ENCODE results near the gene TCOF1.
A peak's percentile ranks its signal among the peaks of the same experiment; 100 is the strongest.

TCOF1 gene

DNA sequence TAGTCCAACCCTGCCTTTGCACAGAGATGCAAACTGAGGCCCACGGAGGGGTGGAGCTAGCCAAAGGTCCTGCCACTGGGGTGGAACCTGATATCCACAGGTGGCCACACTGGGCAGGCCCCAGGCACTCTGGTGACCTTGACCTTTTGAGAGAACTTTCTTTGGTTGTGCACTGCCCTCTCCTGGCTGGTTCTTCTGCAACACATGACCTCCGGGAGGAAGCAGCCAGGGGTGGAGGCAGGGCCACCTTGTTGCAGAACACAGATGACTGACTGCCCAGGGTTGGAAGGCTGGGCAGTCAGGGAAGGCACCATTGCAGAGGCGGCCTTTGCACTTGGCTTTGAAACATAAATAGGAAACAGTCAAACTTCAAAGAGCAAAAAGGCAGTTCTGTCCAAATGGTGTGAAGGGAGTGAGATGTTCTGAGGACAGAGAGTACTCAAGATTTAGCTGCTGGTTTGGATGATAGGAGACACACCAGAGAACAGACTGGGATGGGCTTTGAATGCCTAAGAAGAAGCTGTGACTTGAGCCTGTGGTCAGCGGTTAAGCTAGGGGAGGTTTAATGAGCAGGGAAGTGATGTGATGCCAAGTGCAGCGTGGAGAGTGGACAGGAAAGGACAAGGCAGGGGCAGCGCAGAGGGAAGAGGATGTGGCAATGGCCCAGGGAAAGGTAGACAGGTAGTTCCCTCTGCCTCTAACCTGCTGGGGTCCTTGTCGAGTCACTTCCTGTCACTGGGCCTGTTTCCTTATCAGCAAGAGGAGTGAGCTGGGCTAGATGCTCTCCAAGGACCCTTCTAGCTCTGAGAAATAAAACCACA is 6.8 kb upstream of the TCOF1 start:
- peak; percentile 81 for DNase-seq

DNA sequence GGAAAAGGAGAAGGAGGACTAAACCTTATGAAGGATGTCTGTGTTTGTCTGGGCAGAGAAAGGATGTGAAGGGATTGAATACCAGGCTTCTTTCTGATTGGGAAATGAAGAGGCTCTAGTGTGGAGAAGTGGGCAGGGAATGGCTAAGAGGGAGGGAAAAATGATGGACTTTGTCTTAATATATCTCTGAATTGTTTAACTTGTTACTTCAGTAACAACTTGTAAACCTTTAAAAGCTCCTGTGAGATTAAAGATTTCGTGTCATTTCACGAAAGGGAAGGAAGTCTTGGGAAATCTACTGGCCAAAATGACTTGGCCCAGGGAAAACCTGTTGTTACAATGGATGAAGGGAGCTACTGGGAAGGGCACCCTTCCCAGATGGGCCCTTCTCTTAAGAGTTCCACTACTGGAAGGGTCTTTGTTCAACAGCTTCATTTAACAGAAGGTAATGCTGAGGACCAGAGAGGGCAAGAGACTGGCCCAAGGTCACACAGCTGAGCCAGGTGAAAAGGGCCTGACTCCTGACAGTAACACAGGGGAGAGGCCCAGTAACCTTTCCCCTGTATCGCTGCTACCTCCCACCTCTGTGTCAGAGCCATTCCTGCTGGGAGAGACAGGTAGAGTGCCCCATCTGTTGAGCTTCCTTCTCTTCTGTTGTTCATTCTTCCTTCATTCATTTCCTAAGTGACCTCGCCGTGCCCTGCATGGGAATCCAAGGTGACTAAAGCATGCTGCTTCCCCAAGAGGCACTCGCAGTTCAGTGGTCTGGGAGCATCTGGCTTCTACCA is 5.1 kb upstream of the TCOF1 start:
- DNase-seq, result no peak

DNA sequence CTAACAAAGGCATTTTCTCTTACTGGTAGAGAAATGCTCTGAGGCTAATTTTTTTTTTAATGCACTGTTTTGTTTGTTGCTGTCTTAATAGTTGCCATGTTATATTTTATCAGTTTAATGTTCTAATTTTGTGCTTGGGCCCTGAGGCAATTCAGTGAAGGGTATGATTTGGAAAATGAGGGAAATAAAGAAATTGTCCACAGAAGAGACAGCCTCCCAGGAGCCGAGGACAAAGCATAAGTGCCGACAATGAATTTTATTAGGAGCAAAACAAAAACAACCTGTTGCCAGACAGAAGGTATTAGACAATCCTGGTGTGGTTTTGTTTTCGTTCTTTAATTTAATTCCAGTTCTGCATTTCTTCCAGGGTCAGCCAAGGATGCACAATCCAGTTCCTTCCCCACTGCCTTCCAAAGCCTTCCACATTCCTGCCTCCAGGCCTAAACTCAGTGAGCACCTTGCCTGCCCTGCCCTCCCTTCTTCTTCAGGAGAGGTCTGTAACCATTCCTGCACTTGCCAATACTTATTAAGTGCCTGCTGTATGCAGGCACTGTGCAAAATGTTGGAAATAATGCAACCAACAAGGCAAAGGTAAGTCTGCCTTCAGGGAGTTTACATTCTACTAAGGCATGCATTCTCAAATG is 4.3 kb upstream of the TCOF1 start:
- DNase-seq, result no peak

DNA sequence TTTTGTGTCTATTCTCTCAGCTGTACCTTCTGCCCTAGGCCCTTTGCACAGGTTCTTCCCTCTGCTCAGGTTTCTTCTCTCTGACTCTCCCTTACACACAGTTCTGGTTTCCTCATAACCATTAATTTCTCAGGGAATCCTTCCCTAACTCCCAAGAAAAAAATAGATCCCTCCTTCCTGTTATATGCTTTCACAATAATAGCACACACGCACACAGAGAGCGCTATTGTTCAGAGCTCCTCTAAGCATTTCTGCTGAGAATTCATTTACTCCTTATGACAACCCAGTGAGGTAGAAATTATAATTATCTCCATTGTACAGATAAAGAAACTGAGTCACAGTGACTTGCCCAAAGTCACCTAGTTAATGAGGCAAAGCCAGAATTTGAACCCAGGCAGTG is 1.7 kb upstream of the TCOF1 start:
- no peak for DNase-seq

DNA sequence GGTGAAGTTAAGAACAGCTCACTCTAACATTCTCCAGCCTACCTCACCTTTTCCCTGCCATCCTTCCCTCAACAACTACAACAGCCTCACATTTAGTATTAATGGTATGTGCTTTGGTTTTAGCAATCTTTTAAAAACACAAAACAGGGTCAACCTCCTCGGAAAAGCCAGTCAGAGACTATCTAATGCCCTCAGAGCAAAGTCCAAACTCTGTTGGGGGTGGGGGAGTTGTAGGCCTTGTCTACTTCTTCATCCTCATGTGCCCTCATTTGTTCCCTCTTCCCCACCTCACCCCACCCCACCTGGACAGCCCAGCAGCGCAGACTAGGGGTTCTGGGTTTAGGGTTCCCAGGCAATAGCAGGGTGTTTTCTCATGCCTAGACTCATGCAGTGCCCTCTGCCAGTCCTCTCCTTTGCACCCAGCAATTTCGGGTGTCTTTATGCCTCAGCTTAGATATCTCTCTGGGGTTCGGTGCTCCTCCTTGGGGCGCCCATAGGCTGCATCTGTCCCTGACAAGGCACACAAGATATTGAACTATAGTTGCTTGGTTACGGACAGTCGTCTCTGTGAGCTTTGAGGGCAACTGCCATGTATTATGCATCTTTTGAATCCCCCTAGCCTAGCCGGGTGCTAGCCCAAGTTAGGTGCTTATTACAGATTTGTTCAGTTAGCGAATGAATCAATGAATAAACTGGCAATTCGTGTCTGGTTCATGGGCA is 762 bp upstream of the TCOF1 start:
- no peak for DNase-seq

DNA sequence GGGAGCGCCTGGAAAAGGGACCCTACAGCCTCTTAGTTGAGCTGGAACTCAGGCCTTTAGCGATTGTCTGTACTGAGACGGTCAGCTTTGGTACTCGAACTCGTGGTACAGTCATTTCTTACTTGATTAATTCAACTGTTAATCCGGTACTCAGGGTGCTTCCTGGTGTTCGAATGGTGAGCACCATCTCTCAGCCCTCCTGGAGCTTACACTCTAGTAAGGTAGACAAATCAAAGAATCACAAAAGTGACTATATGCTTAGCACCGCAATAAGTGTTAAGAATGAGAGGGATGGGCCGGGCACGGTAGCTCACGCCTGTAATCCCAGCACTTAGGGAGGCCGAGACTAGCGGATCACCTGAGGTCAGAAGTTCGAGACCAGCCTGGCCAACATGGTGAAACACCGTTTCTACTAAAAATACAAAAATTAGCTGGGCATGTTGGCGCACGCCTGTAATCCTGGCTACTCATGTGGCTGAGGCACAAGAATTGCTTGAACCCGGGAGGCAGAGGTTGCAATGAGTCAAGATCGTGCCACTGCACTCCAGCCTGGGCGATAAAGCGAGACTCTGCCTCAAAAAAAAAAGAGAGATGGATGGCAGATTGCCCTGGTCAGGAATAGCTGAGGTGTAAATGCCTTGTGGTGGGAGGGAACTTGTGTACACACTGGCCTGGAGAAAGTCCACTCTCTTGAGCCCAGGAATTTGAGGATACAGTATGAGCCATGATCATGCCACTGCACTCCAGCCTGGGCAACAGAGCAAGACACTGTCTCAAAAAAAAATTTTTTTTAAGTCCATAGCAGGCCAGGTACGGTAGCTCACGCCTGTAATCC is 981 bp downstream of the TCOF1 start:
- no peak for DNase-seq

DNA sequence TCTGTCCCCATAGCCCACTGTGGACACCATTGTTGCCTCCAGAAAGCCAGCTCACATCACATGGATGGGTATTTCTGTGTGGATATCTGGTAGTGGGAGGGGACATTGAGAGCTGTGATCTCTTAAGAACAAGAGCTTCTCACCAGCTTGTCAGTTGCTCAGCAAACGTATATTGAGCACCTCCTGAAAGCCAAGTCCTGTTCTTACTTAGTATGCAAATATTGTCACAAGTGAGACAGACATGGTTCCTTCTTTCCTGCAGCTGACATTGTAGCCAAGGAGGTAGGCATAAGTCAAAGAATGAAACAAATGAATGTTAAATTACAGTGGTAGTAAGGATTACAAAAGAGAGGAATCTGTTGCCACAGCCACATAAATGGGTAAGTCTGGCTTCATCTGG is 3.8 kb downstream of the TCOF1 start:
- no peak for DNase-seq

DNA sequence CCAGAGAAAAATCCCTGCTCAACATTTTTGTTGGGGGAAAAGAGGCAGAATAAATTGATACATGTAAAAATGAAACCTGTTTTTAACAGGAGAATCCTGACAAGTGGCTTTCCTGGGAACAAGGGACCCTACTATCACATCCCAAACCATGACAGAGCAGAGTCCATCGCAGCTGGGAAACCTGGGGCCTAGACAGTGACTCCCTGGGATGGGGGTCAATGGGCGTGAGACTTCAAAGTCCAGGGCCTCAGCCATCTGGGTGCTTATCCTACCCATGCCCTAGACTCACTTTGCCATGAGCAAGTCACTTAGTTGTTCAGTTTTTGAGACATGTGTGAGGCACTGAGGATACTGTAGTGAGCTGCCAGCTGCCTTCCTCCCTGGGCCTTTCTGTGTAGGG is 5.7 kb downstream of the TCOF1 start:
- no peak for DNase-seq

DNA sequence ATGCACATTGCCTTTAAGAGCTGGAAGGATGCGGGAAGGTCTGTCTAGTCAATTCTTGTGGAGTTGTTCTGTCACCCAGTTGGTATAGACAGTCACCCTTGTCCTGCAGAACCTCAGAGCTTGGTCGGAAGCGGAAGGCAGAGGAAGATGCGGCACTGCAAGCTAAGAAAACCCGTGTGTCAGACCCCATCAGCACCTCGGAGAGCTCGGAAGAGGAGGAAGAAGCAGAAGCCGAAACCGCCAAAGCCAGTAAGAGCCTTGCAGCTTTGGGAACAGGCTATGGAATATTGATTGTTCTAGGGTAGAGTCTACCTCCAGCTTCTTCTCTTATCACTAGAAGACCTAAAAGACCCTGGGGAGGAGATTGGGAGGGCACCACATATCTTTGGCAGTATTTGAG is 6.5 kb downstream of the TCOF1 start:
- DNase-seq, result no peak

DNA sequence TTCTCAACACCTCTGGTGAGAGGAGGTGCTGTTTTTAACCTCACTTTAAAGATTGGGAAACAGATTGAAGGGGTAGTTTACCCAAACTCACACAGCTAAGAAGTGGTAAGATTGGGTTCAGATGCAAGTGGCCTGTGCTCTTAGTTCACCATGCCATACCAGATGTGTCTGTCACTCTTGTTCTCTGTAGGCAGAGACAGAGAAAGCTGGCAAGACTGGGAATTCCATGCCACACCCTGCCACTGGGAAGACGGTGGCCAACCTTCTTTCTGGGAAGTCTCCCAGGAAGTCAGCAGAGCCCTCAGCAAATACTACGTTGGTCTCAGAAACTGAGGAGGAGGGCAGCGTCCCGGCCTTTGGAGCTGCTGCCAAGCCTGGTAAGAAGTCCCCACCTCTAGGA is 11.0 kb downstream of the TCOF1 start:
- DNase-seq, result no peak

DNA sequence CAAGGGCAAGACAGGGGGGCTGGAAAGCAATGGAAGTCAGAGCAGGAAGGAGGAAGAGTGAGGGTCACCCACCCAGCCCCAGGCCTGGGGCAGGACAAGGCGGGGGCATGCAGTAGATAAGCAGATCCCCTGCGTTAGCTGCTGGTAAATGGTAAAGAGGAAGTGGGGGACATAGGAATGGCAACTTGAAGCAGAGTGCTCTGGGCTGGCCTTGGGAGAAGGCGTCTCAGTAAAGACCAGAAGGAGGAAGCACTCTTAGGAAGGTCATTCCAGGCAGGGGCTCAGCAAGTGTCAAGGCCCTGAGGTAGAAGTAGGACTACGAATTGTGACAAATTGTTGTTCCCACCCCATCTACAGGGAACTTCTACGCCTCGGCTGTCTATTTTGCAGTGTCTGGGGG is 15.1 kb downstream of the TCOF1 start:
- no peak for DNase-seq

DNA sequence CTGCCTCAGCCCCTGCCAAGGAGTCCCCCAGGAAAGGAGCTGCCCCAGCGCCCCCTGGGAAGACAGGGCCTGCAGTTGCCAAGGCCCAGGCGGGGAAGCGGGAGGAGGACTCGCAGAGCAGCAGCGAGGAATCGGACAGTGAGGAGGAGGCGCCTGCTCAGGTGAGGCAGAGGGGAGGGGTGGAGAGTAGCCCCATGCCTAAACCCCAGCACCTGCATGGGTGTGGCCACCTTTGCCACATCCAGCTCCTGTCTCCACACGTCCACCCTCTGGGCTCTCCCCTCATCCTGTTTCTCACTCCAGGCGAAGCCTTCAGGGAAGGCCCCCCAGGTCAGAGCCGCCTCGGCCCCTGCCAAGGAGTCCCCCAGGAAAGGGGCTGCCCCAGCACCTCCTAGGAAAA is 17.2 kb downstream of the TCOF1 start:
- DNase-seq, result no peak

DNA sequence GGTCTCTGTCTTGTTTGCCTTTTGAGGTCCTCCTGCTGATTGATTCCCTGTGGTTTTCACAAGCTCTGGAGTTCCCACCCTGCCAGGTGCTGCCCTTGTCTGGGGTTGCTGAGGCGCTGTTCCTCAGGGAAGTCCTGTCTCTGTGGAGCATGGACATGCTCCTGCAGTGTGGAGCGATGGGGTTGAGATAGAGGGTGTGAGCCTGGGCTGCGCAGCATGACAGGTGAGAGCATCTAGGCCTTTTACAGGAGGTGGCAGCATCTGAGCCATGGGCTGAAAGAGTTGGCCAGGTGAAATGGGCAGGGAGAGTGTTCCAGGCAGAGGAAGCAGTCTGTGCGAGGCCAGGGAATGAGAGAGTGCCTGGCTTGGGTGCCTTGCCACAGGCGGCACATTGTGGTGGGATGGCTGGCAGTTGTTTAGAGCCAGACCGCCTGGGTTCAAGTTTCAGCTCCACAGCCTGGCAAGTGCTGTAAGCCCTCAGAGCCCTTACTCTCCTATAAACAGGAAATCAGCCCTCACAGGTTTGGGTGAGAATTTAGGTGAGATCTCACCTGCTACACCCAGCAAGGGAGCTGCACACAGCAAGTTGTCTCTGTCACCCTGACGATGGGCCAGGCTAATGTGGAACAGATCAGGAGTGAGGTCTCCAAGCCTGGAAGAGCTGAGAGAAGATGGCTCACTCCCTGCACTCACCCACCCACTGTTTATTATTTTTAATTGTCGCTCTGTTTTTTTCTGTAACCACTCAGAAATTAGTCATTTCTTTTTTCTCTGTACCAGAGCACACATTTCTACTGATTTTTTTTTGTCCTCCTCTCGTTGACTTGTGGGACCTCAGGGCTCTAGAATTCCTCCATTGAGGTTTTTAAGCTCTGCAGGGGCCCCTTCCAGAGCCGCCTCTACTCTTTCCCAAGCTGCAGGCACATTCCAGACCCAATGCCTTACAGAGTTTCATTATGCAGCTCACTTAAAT is 19.6 kb downstream of the TCOF1 start:
- no peak for DNase-seq

DNA sequence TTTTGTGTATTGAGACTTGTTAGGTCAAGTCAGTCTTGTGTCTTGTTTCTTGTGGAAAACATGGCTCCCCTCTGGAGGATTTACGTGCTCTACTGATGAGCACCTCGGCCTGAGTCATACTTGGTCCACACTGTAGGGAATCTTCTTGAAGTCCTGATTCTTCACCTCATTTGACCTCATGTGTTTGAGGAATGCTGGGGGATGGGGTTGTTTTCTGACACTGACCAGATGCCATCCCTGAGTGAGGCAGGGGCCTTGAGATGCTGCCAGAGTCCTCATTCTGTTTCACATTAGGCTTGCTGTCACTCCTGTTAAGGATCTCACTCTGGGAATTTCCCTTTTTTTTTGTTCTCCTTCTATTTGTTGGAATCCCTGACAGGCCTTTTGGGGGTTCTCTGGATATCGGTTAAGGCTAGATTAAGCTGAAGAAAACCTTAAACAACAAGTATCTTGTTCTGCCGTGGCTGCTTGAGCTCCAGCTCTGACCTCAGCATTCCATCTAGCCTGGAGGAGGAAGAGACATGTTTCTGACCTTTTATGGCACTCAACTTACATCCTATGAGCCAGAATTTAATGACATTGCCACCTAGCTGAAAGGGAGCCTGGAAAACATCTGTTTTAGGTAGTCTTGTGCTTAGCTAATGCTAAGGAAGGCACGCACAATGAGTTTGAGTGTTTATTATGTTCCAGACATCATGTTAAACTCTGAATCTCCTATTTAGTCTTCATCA is 20.6 kb downstream of the TCOF1 start:
- no peak for DNase-seq

DNA sequence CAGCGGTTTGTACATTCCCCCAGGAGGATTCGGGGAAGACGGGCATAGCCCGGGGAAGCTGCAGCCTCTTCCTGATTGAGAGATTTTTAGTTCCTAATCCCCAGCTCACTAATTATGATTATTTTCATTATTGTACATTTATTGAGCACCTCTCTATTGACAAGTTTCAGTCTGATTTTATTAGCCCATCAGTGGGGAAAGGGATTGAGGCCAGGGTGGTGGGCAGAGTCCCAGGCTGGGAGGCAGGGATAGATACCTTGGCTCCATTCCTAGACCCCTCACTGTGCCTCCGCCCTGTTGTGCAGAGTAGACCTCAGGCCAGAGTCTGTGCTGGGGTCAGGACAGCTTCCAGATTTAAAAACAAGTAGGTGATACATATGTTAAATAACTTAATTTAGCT is 27.2 kb downstream of the TCOF1 start:
- no peak for DNase-seq

DNA sequence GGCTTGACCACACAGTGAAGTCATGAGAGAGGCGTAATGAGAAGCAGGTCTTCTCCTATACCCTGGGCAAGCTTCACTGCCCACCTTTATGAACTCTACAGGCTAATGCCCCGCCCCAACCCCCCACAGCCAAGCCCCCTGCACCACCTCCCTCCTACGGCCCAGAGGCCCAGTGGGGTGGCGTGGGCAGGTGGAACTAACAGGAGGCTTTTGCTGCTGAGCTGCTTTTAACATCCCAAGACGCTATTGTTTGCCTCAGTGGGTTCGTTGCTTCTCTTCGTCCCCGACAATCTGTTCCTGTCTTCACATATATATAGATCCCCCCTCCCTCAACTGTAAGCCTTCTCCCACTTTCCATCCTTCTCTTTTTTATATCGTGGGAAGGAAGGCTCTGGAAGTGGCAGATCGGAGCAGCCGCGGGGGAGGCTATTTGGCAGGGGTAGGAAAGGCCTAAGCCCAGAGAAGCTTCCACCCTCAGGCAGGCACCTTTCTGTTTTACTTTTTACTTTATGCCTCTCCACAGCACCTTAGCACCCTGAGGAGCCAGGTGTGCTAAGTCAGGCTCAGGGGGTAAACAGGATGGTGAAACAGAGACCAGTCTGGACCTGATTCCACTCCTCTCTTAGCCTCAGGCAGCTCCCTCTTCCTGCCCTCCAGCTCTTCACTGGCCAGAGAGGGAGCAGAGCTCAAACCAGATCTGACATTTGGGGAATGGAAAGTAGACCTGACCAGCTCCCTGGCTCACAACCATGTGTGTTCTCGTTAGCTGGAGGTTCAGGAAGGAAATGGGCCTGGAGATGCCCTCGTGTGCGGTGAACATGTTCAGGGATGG is 28.7 kb downstream of the TCOF1 start:
- no peak for DNase-seq

DNA sequence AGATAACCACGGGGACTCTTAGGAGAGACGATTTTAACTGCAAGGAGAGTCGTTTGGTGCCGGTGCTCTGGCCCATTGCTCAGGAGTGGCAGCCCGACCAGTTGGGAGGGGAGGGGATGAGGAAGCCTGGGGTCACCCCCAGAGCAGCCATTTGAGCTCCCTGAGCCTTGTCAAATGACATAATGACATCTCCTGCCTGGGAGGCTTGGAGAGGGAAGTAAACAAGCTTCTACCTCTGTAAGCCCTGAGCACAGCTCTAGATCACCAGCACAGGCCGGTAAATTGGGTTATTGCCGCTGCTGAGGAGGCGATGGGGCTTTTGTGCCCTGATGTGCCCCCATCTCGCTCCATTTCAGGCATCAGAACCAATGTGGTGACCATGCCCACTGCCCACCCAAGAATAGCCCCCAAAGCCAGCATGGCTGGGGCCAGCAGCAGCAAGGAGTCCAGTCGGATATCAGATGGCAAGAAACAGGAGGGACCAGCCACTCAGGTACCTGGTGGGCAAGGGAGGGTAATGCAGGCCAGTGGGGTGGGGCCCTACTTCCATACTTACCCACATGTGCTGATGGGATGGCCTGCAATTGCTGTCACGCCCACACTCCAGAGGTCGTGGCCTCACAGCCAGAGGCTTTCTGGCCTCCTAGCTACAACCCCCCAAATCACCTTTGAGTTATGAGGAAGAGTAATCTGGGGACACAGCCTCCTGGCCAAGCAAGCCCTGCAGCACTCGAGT is 32.2 kb downstream of the TCOF1 start:
- DNase-seq, result no peak

DNA sequence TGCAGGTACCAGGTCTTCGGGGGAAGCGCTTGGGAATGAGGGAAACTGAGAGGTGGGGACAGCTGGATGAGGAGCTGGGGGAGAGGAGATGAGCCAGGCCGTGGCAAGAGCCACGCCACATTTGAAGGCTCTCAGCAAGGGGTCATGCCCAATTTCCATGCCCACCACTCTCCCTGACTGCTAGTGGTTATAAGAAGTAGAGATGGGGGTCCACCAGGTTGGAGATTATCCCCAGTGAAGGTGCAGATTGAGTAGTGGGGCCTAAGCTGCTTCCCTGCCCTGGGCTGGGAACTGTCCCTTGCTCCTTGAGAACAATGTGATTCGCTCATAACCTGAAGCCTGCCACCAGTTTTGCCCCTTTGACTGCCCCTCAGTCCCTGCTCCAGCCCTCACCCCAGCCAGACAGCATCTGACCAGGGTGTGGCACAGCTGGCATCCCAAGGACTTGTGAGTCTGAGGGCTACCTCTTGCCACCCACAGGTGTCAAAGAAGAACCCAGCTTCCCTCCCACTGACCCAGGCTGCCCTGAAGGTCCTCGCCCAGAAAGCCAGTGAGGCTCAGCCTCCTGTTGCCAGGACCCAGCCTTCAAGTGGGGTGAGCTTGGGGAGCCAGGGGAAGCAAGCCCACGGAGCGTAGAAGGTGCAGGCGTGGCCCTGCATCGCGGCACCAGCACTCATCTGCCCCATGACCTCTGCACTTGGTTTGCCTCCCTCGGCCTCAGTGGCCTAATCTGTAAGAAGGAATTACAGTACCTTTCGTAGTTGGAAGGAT is 33.8 kb downstream of the TCOF1 start:
- DNase-seq, result no peak
